HG03159 (cell line): Measurements from ENCODE around the gene NT5C1B.

Experiments
- ATAC-seq: cut with Tn5 transposase; IDR thresholded peaks from one replicate; pipeline ENCODE4 v1.9.1; 2021; ENCODE audit warnings: mild to moderate bottlenecking, moderate library complexity; ENCODE audit not compliant: unreplicated experiment

NT5C1B gene

GRCh38 chr2:18552351-18553077 is 36.9 kb downstream of the NT5C1B start:
- no peak for ATAC-seq

DNA sequence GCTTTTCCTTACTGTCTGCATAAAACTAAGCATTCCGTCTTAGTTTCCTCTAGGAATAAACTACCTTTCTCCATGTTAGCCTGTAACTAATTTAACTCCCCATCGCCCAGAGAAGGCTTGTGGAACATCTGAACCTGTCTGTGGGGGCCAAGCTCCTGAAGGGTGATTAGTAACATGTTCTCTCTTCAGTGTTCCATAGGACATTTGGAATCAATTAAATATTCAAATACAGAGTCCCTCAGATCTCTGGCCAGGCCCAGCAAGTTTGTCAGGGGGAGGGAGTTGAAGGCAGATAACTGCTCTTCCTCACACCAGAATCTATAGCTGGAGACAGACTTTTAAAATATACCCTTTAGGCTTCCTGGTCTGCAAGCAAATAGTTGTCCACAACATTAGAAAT is 37.7 kb downstream of the NT5C1B start:
- no peak for ATAC-seq

GRCh38 chr2:18551169-18551568 is 38.2 kb downstream of the NT5C1B start:
- ATAC-seq: no peak

- no peak for ATAC-seq
Observed at GRCh38 chr2:18550433-18550832, 38.9 kb downstream of the NT5C1B start.

- no peak for ATAC-seq
Observed at GRCh38 chr2:18549083-18549482, 40.3 kb downstream of the NT5C1B start.

DNA sequence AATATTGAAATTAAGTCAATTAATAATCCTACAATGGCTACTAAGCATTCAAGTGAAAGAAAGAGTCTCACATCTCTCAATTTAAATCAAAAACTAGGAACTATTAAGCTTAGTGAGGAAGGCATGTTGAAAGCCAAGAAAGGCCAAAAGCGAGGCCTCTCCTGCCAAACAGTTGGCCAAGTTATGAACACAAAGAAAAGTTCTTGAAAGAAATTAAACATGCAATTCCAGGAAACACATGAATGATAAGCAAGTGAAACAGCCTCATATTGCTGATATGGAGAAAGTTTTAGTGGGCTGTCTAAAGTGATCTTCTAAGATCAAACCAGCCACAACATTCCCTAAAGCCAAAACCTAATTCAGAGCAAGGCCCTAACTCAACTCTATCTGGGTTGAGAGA is 40.7 kb downstream of the NT5C1B start:
- no peak for ATAC-seq

- ATAC-seq: no peak
Observed at GRCh38 chr2:18546567-18546966, 42.8 kb downstream of the NT5C1B start.

GRCh38 chr2:18545384-18545783 is 44.0 kb downstream of the NT5C1B start:
- ATAC-seq: no peak

DNA sequence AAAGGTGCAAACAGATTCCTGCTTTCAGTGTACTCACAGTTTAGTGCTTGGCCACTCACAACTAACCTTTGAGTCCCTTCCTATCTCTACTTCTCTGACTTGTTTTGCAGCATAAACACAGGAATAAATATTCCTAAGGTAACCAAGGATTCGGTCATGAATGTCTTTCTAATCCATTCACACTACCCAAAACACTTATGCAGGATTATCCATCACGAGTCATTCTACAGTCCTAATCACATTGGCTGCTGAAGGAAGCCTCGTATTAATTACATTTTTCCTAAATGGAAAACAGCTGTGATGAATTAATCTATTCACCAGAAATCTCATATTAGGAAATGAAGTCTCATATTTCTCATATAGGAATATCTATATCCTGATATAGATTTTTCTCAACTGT is 45.2 kb downstream of the NT5C1B start:
- ATAC-seq: no peak

- ATAC-seq: no peak
Observed at GRCh38 chr2:18540872-18541271, 48.5 kb downstream of the NT5C1B start.

- ATAC-seq: no peak
Observed at GRCh38 chr2:18536697-18537096, 52.7 kb downstream of the NT5C1B start.

GRCh38 chr2:18536100-18536499 is 53.3 kb downstream of the NT5C1B start:
- no peak for ATAC-seq

DNA sequence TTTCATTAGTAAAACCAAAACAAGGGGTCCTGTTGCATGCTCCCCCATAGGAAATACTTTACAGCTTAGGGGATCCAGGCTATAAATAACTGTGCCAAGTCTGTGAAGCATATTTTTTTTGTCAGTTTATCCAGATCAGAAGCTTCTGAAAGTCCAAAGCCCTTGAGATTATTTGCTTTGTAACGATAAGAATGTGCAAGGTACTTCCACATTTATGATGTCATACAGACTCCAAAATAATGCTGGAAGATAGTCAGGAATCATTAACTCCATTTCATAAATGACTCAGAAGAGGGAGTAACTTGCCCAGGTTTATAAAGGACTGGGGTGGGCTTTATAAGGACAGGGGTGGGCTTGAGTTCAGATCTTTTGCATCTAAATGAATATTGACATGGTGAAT is 58.2 kb downstream of the NT5C1B start:
- no peak for ATAC-seq

DNA sequence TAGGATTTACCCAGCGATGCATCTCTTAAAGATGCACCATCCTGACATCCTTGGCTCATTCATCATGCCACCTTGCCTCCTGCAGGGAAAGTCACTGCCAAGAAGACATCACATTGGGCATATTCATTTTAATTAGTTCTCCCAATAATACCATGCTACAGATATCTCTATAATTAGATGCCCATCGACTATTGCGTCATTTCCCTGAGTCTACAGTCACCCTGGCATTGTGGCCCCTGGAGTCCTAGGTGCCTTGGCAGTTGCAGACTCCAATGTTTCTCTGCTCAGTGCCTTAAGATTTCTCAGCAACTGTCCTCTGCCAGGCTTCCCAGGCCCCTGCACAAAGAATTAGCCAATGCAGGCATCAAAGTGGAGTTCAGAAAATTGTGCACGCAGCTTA is 61.5 kb downstream of the NT5C1B start:
- no peak for ATAC-seq

DNA sequence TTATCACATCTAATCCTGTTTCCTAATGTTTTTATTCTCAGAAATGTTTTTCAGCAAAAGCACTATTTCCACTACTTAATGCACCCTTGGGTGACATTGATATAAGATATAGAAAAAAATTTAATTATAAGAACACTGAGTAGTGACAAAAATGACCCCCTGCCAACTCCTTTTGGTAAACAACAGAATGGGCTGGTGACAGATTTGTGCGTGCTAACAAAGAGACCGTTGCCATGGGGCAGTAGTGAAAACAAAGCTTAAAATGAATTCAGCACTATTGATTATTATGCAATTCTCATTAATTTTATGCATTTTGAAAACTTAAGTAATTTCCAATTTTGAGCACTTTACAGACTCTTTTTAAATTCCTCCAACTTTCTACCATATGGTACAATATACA is 62.0 kb downstream of the NT5C1B start:
- ATAC-seq: no peak

- ATAC-seq: no peak
Observed at GRCh38 chr2:18526429-18526828, 62.9 kb downstream of the NT5C1B start.

- ATAC-seq: no peak
Observed at GRCh38 chr2:18525852-18526251, 63.5 kb downstream of the NT5C1B start.

- no peak for ATAC-seq
Observed at GRCh38 chr2:18525236-18525635, 64.1 kb downstream of the NT5C1B start.

DNA sequence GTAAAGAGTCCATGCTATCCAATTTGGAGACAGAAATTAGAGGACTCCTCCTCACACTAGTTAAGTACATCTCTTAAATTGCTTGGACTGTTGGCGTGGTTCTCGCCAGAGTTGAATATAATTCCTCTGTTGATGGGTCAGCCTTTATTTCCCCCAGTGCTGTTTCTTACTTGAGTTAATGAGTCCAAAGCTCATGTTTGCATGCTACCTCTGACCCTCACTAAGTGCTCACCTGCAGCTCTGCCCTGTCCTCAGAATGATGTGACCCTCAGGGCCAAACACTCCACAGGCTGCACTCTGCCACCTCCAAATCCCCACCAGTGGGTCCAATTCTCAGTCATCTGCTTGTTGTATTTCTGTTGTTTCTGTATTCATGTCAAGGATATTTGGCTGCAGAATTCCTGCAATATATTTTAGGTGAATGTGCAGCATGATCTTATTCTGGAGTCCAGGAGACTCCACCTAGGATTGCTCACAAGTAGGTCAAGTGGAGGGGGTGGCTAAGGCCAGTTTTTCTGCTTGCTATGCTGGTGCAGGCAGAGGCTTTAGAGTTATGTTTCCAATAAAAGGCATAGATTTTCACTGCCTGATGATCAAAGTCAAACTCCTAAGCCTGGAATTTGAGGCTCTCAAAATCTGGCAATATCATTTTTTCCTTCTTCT is 66.8 kb downstream of the NT5C1B start:
- no peak for ATAC-seq

GRCh38 chr2:18520451-18521425 is 68.6 kb downstream of the NT5C1B start:
- ATAC-seq: peak; percentile 91

GRCh38 chr2:18519914-18520450 is 69.4 kb downstream of the NT5C1B start:
- ATAC-seq: no peak
